HUES6 (cell line): ENCODE measurements around the gene ABCD1.
"Not testable (repeated sequence)": the region's sequence is repeated elsewhere in the genome, so short reads cannot be mapped to it uniquely, and the experiment has no call there.

Experiments
- H3K27ac ChIP-seq: 2 replicates; pipeline ENCODE4 v1.7.0; 2013; ENCODE audit warnings: low read depth, mild to moderate bottlenecking, low read length, inconsistent platforms
- H3K27me3 ChIP-seq: 2 replicates; pipeline ENCODE4 v1.6.1; 2013; ENCODE audit warnings: low read length; ENCODE audit not compliant: control insufficient read depth, insufficient read depth
- H3K36me3 ChIP-seq: 2 replicates; pipeline ENCODE4 v1.6.1; 2013; ENCODE audit warnings: low read length; ENCODE audit not compliant: control insufficient read depth, insufficient read depth
- H3K4me1 ChIP-seq: 2 replicates; pipeline ENCODE4 v1.6.1; 2013; ENCODE audit warnings: low read length; ENCODE audit not compliant: control insufficient read depth, insufficient read depth
- H3K4me3 ChIP-seq: 2 replicates; pipeline ENCODE4 v1.5.1; 2013; ENCODE audit warnings: low read depth, low read length
- H3K9ac ChIP-seq: one replicate; pipeline ENCODE4 v1.6.1; 2013; ENCODE audit warnings: mild to moderate bottlenecking, low read length
- H3K9me3 ChIP-seq: 2 replicates; pipeline ENCODE4 v1.6.1; 2013; ENCODE audit warnings: low read depth, low read length; ENCODE audit not compliant: control insufficient read depth, insufficient read depth

Gene ABCD1

GRCh38 chrX:153688506-153688905 lies 36.1 kb upstream of the ABCD1 start:
- H3K36me3 ChIP-seq, result peaks cover 21% of the 10 kb centered on the region
- no peaks in the 10 kb centered on the region for H3K27me3 ChIP-seq
- peaks cover 15% of the 10 kb centered on the region for H3K9me3 ChIP-seq
- no peak overlapping the region for H3K27ac ChIP-seq
- H3K9ac ChIP-seq, result peak overlapping the region; percentile 79
- peaks cover 34% of the 10 kb centered on the region for H3K4me1 ChIP-seq
- H3K4me3 ChIP-seq, result peak overlapping the region; percentile 67

GRCh38 chrX:153688911-153689590 lies 35.6 kb upstream of the ABCD1 start:
- Histone ChIP-seq H3K9ac (peak overlapping the region; percentile 55), H3K27ac (no peak overlapping the region), H3K4me3 (peak overlapping the region; percentile 67), H3K4me1 (peaks cover 31% of the 10 kb centered on the region), H3K27me3 (no peaks in the 10 kb centered on the region), H3K36me3 (peaks cover 26% of the 10 kb centered on the region), H3K9me3 (peaks cover 10% of the 10 kb centered on the region)

- H3K9ac ChIP-seq, result peak overlapping the region; percentile 42
- peaks cover 30% of the 10 kb centered on the region for H3K36me3 ChIP-seq
- H3K9me3 ChIP-seq, result peaks cover 9% of the 10 kb centered on the region; the same call in 1 of the 2 replicates
- H3K27ac ChIP-seq, result no peak overlapping the region
- H3K4me3 ChIP-seq, result peak overlapping the region; percentile 52
- peaks cover 28% of the 10 kb centered on the region for H3K4me1 ChIP-seq
- H3K27me3 ChIP-seq, result no peaks in the 10 kb centered on the region
Measured at GRCh38 chrX:153689654-153690465, 34.8 kb upstream of the ABCD1 start.

GRCh38 chrX:153690466-153690865 lies 34.2 kb upstream of the ABCD1 start:
- Histone ChIP-seq H3K4me1 (peaks cover 22% of the 10 kb centered on the region), H3K27me3 (no peaks in the 10 kb centered on the region), H3K36me3 (peaks cover 33% of the 10 kb centered on the region), H3K9me3 (peaks cover 9% of the 10 kb centered on the region; the same call in 1 of the 2 replicates), H3K9ac (no peak overlapping the region), H3K4me3 (no peak overlapping the region), H3K27ac (no peak overlapping the region)

- H3K9ac ChIP-seq, H3K4me3 ChIP-seq, H3K9me3 ChIP-seq, H3K27me3 ChIP-seq, H3K27ac ChIP-seq: not testable (repeated sequence)
- peaks cover 40% of the 10 kb centered on the region for H3K36me3 ChIP-seq
- H3K4me1 ChIP-seq, result peaks cover 14% of the 10 kb centered on the region
Measured at GRCh38 chrX:153691032-153691827, 33.4 kb upstream of the ABCD1 start.

GRCh38 chrX:153692003-153692402 lies 32.7 kb upstream of the ABCD1 start:
- Histone ChIP-seq H3K27me3 (no peaks in the 10 kb centered on the region), H3K4me1 (peaks cover 7% of the 10 kb centered on the region; the same call in 1 of the 2 replicates), H3K9ac (no peak overlapping the region), H3K4me3 (no peak overlapping the region), H3K27ac (no peak overlapping the region), H3K36me3 (peaks cover 47% of the 10 kb centered on the region), H3K9me3 (peaks cover 3% of the 10 kb centered on the region; the same call in 1 of the 2 replicates)

- Histone ChIP-seq H3K27me3 (no peaks in the 10 kb centered on the region), H3K27ac (no peak overlapping the region), H3K4me1 (peaks cover 7% of the 10 kb centered on the region; the same call in 1 of the 2 replicates), H3K4me3 (no peak overlapping the region), H3K9ac (no peak overlapping the region), H3K9me3 (peaks cover 3% of the 10 kb centered on the region; the same call in 1 of the 2 replicates), H3K36me3 (peaks cover 54% of the 10 kb centered on the region)
Measured at GRCh38 chrX:153692611-153693156, 32.0 kb upstream of the ABCD1 start.

- peaks cover 57% of the 10 kb centered on the region for H3K36me3 ChIP-seq
- H3K27ac ChIP-seq, result no peak overlapping the region
- H3K4me3 ChIP-seq, result no peak overlapping the region
- peaks cover 3% of the 10 kb centered on the region; the same call in 1 of the 2 replicates for H3K9me3 ChIP-seq
- H3K4me1 ChIP-seq, result peaks cover 7% of the 10 kb centered on the region; the same call in 1 of the 2 replicates
- H3K27me3 ChIP-seq, result no peaks in the 10 kb centered on the region
- no peak overlapping the region for H3K9ac ChIP-seq
Measured at GRCh38 chrX:153693216-153694086, 31.2 kb upstream of the ABCD1 start.

GRCh38 chrX:153694256-153694655 lies 30.4 kb upstream of the ABCD1 start:
- H3K9me3 ChIP-seq, H3K4me1 ChIP-seq, H3K4me3 ChIP-seq, H3K27ac ChIP-seq, H3K27me3 ChIP-seq, H3K9ac ChIP-seq: not testable (repeated sequence)
- peaks cover 60% of the 10 kb centered on the region for H3K36me3 ChIP-seq
